ENCODE data around the gene KIF26B. TPM values are rescaled to one million over a fixed set of nuclear protein-coding genes. Genes with fewer than 3 reads are reported as not detected.
"Not testable (repeated sequence)": the region's sequence is repeated elsewhere in the genome, so short reads cannot be mapped to it uniquely, and the experiment has no call there.

The KIF26B gene
- total RNA-seq, 2 donors from 2014 or later = 0.31 to 0.36 TPM

DNA sequence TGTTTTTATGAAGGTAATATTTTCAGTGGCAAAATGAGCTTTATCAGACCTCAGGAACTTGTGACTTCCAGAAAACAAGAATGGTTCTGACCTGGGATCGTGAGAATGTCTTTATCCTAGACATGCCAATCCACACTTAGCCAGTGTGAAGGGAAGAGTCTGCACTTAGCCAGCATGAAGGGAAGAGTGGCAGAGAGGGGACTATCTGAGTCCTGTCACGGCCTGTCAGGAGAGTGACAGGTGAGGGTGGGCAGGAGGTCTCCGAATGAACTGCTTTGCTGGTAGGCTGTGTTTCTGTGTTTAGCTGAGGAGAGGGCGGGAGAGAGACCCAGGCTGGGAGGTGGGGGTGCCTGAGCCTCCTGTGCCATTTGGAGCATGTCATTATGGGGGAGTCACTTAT, 173.1 kb downstream of the KIF26B start:
- no peak for DNase-seq
- ATAC-seq = no peak
- intact Hi-C loops (cut with DNase I, micrococcal nuclease) = no loop called here

DNA sequence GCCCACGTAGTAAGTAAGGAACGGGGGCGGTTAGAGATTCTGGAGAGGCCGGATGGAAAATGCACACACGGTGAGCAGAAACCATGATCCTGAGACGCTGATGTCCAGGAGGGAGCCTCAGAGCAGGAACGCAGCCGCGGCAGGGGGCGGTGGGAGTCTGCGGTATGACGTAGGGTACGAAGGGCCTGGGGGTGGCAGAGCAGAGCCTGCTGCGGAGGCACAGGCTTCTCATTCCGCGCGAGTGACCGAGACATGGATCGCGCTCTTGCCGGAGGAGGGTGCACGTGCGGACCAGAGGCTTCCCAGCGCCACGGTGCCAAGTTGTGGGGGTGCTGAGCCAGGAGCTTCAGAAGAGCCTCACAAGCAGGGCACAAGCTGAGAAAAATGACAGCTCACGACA, 176.2 kb downstream of the KIF26B start:
- intact Hi-C loops (cut with DNase I, micrococcal nuclease) = no loop called here
- ATAC-seq (no peak), DNase-seq (no peak)

DNA sequence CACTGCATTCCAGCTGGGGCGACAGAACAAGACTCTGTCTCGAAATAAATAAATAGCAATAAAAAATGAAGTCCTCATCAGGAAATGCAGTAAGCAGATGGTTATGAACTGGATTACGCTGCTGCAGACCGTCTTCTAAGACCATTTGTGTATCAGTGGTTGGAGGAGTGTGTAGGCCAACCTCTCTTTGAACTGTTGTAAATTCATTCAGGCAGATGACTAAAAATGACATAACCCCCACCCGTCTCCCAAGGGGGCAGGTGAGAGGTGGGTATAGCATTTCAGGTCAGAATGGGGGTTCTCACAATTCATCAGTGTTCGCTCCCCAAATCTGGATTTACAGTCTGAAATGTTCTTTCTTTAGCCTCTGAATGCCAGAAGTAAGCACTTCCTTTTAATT, 177.3 kb downstream of the KIF26B start:
- intact Hi-C loops (cut with DNase I, micrococcal nuclease) = no loop called here
- DNase-seq = no peak
- ATAC-seq = no peak

DNA sequence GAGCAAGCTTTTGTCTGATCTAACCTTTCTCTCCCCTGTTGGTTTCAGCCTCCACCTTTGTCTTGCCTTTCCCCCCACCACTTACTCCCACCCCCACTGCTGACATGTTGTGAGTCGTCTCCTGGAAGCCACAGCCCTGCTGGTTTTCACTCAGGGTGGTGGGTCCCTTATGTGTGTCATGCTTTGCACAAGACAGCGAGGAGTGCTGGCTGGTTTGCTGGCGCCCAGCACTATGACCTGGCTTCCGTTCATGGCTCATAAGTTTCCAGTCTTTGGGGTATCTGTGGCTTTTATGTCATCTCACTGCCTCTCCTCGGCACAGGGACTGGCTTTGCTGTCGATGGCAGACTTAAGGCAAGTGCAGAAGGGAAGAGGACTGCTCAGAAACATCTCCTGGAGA, 177.7 kb downstream of the KIF26B start:
- DNase-seq (no peak), ATAC-seq (no peak)
- intact Hi-C loops (cut with DNase I, micrococcal nuclease) = no loop called here

DNA sequence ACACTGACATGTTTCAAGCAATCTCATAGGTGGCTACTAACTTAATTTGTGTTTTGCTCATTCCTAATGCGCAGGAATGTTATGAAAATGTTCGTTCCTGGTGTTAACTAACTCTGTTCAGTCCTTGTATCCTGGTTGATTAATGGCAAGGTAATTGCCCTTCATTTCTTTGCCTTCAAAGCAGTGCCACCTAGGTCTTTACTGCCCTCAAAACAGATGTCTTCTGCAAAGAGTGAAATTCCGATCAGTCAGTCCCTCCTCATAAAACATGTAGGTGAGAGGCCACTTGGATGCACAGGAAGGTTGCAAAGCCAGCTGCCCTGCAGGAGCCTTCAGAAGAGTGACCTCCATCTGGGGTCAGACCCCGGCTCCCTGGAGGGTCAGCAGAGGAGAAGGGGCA, 179.4 kb downstream of the KIF26B start:
- no peak for ATAC-seq
- intact Hi-C loops (cut with DNase I, micrococcal nuclease) = no loop called here
- DNase-seq = no peak

DNA sequence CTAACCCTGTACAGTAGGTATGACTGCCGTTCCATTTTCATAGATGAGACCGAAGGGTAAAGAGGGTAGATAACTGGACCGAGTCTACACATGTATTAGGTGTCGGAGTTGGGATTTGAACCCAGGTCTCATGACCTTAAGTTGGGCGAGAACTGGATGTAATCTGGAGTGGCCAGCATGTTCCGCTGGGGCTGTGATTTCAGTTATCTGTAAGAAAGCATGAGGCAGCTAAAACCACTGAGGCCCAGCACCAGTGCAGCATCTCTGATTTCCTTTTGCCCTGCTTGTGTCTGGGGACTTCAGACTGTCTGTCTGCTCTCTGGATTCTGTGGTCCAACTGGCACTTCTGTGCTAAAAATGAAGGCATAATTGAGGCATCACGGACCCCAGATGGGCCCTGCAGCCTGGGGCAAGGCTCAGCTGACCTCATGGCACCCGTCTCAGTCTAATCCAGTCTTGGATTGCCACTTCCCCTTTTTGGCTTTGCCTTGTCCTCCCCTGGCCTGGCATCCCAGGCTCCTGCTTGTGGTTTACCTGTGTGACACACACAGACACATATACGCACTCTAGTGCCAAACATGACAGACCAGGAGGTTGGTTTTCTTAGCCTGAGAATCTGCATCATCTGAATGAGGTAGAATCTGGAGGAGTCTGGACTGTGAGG, 180.2 kb downstream of the KIF26B start:
- ATAC-seq (no peak), DNase-seq (no peak)
- intact Hi-C loops (cut with DNase I, micrococcal nuclease) = no loop called here

DNA sequence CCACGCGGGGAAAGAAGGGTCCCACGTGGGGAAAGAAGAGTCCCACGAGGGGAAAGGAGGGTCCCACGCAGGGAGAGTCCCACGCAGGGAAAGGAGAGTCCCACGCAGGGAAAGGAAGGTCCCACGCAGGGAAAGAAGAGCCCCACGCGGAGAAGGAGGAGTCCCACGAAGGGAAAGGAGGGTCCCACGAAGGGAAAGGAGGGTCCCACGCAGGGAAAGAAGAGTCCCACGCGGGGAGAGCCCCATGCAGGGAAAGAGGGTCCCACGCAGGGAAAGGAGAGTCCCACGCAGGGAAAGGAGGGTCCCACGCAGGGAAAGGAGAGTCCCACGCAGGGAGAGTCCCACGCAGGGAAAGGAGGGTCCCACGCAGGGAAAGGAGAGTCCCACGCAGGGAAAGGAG, 180.9 kb downstream of the KIF26B start:
- DNase-seq; intact Hi-C loops (cut with DNase I, micrococcal nuclease); ATAC-seq: not testable (repeated sequence)

DNA sequence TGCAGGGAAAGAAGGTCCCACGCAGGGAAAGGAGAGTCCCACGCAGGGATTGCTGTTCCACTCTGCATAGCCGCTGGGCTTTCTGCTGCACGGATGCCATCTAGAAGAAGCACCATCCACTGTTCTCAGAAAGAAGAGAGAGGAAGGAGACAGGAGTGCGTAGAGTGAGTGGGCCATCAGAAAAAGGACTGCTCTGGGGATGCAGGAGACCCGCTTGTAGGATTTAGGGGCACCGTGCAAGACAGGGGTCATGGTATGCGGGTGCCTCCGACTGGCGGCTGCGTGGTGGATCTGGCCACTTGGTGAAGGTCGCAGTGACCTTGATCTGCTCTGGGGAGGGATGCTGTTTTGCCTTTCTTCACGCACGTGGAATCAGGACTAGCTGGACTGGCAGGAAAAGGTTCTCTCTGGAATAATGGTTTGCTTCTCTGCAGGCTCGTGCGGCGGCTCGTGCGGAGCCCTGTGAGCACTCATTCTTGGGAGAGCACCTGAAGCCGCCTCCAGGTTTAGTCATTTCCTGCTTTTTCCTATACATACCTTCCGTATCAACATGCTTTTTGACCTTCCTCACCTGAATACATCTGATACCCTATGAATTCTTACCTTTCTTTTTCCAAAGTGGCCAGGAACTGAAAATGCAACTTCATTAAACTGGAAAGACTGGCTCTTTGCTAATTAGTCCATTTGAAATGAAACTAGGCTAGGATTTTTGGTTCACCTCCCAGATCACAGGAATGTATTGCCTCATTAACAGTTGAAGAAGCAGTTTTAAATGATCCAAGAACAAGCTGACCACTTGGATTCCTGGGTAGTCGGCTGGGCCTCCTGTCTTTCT, 181.6 kb downstream of the KIF26B start:
- intact Hi-C loops (cut with DNase I, micrococcal nuclease) = no loop called here
- ATAC-seq (no peak), DNase-seq (no peak)

DNA sequence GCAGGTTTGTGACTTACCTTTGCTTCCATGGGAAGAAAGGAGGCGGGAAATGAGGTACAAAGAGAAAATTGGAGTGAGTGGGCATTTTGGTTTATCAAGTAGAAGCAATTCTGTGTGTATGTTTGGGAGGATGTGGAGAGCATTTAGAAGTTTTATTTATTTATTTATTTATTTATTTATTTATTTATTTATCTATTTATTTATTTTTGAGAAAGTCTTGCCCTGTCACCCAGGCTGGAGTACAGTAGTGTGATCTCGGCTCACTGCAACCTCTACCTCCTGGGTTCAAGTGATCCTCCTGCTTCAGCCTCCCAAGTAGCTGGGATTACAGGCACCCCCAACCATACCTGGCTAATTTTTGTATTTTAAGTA, 182.2 kb downstream of the KIF26B start:
- ATAC-seq; DNase-seq; intact Hi-C loops (cut with DNase I, micrococcal nuclease): not testable (repeated sequence)

DNA sequence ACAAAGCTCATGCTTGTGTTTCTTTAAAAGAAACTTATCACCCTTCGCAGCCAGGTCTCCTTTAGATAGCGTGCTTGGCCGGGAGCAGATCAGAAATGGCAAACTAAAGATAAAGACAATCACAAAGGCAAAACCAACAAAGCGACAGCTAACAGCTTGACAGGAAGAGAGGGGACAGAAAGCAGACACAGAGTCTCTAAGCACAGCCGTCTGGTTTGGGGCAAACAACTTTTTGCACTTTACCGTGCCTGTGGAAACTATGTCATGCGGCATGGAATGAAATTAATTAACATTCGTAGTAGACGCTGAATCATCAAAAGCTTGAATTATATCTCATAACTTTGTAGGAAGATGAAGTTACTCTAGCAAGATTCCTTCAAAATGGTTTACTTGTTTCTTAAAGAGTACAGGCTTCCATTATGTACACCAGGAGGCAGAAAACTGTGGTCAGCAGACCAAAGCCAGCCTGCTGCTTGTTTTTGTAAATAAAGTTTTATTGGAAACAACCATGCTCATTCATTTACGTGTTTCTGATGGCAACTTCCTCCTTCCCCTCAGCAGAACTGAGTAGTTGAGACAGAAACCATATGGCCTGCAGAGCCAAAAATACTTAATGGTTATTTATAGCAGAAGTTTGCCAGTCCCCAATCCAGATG, 183.2 kb downstream of the KIF26B start:
- DNase-seq (no peak), ATAC-seq (no peak)
- intact Hi-C loops (cut with DNase I, micrococcal nuclease) = no loop called here

DNA sequence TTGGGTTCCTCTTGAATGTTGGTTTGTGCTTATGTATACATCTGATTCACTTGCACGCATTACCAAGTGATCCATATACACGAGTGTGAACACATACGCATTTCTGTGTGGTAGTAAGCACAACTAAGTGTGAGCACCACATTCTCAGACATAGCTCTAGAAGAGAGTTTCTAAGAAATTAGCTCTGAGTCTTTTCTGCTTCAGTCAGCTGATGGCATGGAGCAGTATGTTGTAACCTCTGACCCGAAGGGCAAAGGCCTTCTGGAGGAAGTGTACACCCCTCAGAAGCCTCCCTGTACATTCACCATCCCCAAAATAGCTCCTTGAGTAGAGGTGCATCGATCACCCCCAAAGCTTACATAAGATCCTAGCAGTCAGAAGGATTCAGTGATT, 183.7 kb downstream of the KIF26B start:
- intact Hi-C loops (cut with DNase I, micrococcal nuclease) = no loop called here
- no peak for ATAC-seq

DNA sequence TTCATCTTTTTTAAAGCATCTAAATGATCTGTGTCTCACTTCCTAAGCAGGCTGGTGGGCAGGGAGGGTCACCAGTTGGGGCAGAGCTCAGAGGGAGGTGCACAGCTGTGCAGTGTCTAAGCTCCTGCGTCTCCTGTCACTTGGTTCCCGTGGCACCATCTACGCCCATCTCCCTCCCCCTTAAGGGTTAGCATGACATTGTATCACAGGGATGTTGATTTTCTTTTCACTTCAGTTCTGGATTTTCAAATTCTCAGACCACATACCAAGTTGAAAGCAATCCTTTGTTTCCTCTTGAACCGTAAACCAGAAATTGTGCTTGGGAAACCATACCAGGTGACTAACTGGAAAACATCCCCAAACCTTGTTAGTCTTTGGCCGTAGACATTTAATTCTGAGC, 187.0 kb downstream of the KIF26B start:
- DNase-seq = no peak
- ATAC-seq = no peak
- intact Hi-C loops (cut with DNase I, micrococcal nuclease) = no loop called here

More for the DNA sequence above, 183.7 kb downstream of the KIF26B start:
- DNase-seq = no peak

DNA sequence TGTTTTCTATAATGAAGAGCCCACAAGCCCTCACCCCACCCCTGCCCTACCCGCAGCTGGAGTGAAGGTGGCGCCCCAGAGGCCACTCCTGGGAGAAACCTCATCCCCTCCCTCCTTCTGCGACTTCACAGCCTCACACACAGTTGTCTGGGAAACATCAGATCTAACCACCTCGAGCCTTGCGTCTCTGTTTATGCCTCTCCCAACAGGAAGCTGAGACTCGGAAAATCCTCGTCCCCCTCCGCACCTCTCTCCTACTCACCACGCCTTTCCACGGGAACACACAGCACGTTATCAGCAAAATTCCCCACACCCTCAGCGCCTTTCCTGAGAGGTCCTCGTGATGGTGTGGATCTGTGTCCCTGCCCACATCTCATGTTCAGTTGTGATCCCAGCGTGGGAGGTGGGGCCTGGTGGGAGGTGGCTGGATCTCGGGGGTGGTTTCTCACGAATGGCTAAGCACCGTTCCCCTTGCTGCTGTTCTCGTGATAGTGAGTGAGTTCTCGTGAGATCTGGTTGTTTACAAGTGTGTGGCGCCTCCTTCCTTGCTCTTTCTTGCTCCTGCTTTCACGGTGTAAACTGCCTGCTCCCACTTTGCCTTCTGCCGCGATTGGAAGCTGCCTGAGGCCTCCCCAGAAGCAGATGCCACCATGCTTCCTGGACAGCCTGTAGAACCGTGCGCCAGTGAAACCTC, 190.6 kb downstream of the KIF26B start:
- intact Hi-C loops (cut with DNase I, micrococcal nuclease) = no loop called here
- ATAC-seq = no peak
- no peak for DNase-seq

DNA sequence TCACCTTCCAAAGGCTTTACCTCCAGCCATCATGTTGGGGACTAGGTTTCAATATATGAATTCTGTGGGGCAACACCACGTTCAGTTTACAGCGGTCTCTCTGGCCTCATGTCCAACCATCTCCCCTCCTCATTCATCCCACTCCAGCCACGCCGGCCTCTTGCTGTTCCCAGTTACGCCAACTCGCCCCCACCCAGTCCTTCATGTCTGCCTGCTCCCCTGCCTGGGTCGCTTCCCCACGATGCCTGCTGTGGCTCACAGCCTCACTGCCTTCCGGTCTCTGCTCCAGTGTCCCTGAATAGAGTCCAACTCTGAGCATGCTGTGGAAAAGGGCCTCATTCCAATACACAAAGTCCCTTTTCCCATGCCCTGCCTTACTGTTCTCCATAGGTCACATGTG, 193.8 kb downstream of the KIF26B start:
- intact Hi-C loops (cut with DNase I, micrococcal nuclease) = no loop called here
- DNase-seq (no peak), ATAC-seq (no peak)

DNA sequence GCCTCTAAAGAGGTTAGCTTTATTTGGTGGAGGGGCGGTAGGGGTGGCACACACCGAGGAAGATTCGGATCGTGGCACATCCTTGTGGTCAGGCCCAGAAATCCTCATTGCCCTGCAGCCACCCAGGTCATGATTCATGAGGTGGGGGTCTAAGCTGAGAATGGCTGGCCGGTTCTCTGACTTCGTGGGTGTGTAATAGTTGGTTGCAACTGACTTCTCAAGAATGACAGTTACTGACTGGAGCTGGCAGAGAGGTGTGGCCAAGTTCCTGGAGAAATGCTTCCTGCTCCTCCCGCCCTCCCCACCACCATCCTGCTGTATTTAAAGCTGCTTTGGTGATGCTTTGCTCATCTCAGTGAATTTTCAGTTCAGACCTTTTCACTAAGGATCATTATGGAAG, 198.6 kb downstream of the KIF26B start:
- DNase-seq (no peak), ATAC-seq (no peak)
- intact Hi-C loops (cut with DNase I, micrococcal nuclease) = no loop called here

DNA sequence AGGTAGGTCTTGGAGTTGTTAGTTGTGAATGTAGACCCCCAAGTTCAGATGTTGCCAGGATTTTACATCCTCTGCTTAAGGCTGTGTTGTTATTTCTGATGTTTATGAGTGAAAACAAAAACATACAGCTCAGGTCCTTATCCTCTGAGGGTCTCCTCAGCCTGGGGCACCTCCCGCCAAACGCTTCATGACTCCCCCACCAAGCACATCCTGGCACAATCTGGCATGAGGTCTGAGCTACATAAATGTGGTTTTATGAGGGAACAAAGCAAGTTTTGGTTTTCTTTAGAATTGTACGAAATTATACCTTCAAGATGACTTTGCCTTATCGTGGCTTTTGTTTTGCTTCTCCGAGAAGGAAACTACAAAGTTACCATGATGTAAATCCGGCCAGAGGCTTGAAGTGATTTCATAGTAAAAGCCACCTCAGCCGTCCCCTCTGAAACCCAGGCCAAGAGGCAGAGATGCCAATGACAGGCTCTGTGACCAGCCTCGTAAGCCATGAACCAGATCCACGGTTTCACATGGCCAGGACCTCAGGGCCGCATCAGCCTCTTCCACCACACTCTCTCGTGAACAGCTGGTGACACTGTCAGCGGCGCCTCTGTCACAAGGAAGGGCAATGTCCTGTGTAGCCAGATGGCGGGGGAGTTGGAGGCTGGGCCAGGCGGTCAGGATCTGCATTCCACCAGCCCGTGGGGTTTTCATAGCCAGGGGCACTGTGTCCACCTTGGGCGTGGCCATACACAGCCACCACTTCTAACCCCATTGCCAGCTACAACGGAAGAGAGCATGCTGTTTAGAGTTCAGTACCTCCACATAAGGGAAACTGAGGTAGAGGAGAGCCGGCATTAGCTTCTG, 199.4 kb downstream of the KIF26B start:
- ATAC-seq = no peak

DNA sequence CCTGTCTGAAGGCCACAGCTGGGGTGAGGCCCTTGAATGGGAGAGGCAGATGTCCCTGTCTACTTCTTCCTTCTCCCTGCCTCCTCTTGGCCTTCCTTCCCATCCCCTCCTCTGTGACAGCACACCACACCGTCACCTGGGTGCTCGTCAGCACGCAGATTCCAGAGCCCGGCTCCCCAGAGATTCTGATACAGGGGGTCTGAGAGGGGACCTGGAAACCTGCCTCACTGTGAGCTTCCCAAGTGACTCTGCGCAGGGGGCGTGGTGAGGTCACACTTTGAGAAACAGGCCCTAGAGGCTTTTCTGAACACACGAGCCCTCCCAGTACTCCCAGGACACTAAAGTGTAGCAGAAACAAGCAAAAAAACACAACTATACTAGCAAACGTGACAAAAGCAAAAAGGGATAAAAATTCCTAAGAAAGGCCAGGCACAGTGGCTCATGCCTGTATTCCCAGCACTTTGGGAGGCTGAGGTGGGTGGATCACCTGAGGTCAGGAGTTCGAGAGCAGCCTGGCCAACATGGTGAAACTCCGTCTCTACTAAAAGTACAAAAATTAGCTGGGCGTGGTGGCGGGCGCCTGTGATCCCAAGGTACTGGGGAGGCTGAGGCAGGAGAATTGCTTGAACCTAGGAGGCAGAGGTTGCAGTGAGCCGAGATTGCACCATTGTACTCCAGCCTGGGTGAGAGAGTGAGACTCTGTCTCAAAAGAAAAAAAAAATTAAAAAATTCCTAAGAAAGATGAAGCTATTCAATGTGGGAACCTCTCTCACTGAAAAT, 201.3 kb downstream of the KIF26B start:
- DNase-seq; ATAC-seq; intact Hi-C loops (cut with DNase I, micrococcal nuclease): not testable (repeated sequence)

More for the DNA sequence above, 199.4 kb downstream of the KIF26B start:
- DNase-seq = no peak
- intact Hi-C loops (cut with DNase I, micrococcal nuclease) = no loop called here

Measured in left colon (tissue), 2 donors.